ENCODE data around the gene TANC1. TPM values are rescaled to one million over a fixed set of nuclear protein-coding genes. Genes with fewer than 3 reads are reported as not detected.

TANC1 gene
- total and polyA plus RNA-seq, 2 experiments from 2014 or later = 2.8 to 9.5 TPM

DNA sequence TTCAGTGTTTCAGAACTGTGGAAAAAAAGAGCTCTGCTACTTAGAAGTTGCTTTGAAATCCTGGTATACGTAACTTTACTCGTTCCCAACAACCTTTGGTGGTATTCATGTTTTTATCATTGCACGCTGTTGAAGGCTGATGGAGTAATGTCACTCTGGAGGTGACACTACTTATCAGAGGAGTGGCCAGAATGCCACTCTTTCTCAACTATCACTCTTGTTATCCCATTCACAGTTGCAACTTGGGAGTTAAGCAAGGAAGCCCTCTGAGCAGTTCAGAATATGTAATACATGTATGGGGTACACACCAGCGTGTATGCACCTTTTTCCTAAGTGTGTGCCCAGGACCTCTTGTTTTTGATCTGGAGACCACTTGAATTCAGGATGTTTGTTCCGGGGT is 53.6 kb downstream of the TANC1 start:
- DNase-seq (ENCODE audit: low spot score) = no peak
- H3K9me3 Mint-ChIP-seq = no peaks in the 10 kb centered on the region
- ATAC-seq = no peak
- Histone ChIP-seq H3K4me2 (no peak overlapping the region), H3K36me3 (ENCODE audit: insufficient read depth) (no peaks in the 10 kb centered on the region), H3K4me1 (ENCODE audit: insufficient read depth) (peaks cover 7% of the 10 kb centered on the region), H2AFZ (no peak overlapping the region), H3K27ac (ENCODE audit: low read depth) (no peak overlapping the region), H4K20me1 (replicated peaks; ENCODE audit: insufficient read depth) (no peaks in the 10 kb centered on the region; the same call in 1 of the 2 replicates), H3K27me3 (ENCODE audit: insufficient read depth) (no peaks in the 10 kb centered on the region), H3F3A (replicated peaks; ENCODE audit: low read depth) (no peaks in the 10 kb centered on the region), H3K79me2 (replicated peaks; ENCODE audit: insufficient read depth) (no peaks in the 10 kb centered on the region), H3K4me3 (no peak overlapping the region), H3K9me2 (ENCODE audit: insufficient read depth) (no peaks in the 10 kb centered on the region)
- no peak overlapping the region for H3K27ac Mint-ChIP-seq
- H3K4me3 Mint-ChIP-seq = no peak overlapping the region
- TF ChIP-seq, protein P1, sequence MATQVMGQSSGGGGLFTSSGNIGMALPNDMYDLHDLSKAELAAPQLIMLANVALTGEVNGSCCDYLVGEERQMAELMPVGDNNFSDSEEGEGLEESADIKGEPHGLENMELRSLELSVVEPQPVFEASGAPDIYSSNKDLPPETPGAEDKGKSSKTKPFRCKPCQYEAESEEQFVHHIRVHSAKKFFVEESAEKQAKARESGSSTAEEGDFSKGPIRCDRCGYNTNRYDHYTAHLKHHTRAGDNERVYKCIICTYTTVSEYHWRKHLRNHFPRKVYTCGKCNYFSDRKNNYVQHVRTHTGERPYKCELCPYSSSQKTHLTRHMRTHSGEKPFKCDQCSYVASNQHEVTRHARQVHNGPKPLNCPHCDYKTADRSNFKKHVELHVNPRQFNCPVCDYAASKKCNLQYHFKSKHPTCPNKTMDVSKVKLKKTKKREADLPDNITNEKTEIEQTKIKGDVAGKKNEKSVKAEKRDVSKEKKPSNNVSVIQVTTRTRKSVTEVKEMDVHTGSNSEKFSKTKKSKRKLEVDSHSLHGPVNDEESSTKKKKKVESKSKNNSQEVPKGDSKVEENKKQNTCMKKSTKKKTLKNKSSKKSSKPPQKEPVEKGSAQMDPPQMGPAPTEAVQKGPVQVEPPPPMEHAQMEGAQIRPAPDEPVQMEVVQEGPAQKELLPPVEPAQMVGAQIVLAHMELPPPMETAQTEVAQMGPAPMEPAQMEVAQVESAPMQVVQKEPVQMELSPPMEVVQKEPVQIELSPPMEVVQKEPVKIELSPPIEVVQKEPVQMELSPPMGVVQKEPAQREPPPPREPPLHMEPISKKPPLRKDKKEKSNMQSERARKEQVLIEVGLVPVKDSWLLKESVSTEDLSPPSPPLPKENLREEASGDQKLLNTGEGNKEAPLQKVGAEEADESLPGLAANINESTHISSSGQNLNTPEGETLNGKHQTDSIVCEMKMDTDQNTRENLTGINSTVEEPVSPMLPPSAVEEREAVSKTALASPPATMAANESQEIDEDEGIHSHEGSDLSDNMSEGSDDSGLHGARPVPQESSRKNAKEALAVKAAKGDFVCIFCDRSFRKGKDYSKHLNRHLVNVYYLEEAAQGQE (IDR thresholded peaks at IDR 0.05; ENCODE audit: unreplicated experiment) = no peak
- TF ChIP-seq ZNF114 (CRISPR knock-in tag; IDR thresholded peaks at IDR 0.05) = no peak
- TF ChIP-seq JUNB (IDR thresholded peaks at IDR 0.05; ENCODE audit: unreplicated experiment) = no peak
- peaks cover 3% of the 10 kb centered on the region; the same call in 2 of the 3 replicates for H3K4me1 Mint-ChIP-seq
- H3K27me3 Mint-ChIP-seq (ENCODE audit: insufficient read depth, low read depth, poor library complexity) = no peaks in the 10 kb centered on the region
- no peaks in the 10 kb centered on the region for H3K36me3 Mint-ChIP-seq (ENCODE audit: low read depth)

DNA sequence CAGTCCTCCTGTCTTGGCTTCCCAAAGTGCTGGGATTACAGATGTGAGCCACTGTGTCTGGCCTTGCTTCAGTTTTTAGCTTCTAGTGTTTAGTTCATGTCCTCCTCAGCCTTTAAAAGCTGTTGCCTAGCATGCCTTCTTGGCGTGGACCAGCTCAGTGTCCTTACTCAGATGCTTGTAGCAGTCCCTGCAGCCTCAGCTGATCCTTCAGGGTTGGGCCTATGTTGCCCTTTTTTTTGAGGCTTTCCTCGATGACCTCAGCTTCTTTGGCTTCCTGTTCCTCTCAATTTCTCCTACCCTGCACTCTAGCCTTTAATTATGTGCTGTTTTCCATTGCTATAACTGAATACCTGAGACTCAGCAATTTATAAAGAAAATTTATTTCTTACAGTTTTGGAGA is 57.7 kb downstream of the TANC1 start:
- H3K4me3 ChIP-seq = no peak overlapping the region
- no peak overlapping the region for H2AFZ ChIP-seq
- no peak overlapping the region for H3K27ac ChIP-seq (ENCODE audit: low read depth)
- H3K36me3 ChIP-seq (ENCODE audit: insufficient read depth) = no peaks in the 10 kb centered on the region
- H3K79me2 ChIP-seq (replicated peaks; ENCODE audit: insufficient read depth) = no peaks in the 10 kb centered on the region
- no peaks in the 10 kb centered on the region; the same call in 1 of the 2 replicates for H4K20me1 ChIP-seq (replicated peaks; ENCODE audit: insufficient read depth)
- Mint-ChIP-seq H3K27ac (no peak overlapping the region), H3K4me1 (peaks cover 16% of the 10 kb centered on the region), H3K4me3 (no peak overlapping the region), H3K36me3 (ENCODE audit: low read depth) (no peaks in the 10 kb centered on the region), H3K27me3 (ENCODE audit: insufficient read depth, low read depth, poor library complexity) (no peaks in the 10 kb centered on the region), H3K9me3 (no peaks in the 10 kb centered on the region)
- H3F3A ChIP-seq (replicated peaks; ENCODE audit: low read depth) = no peaks in the 10 kb centered on the region
- H3K27me3 ChIP-seq (ENCODE audit: insufficient read depth) = no peaks in the 10 kb centered on the region
- H3K9me2 ChIP-seq (ENCODE audit: insufficient read depth) = peaks cover 4% of the 10 kb centered on the region; the same call in 1 of the 2 replicates
- DNase-seq (ENCODE audit: low spot score) (no peak), ATAC-seq (no peak)
- H3K4me1 ChIP-seq (ENCODE audit: insufficient read depth) = peaks cover 12% of the 10 kb centered on the region
- H3K4me2 ChIP-seq = no peak overlapping the region
- TF ChIP-seq ZNF114 (CRISPR knock-in tag; IDR thresholded peaks at IDR 0.05) = no peak
- TF ChIP-seq, protein P1 (IDR thresholded peaks at IDR 0.05; ENCODE audit: unreplicated experiment) = no peak
- no peak for TF ChIP-seq POLR2AphosphoS5 (IDR thresholded peaks at IDR 0.05; ENCODE audit: low read depth)
- TF ChIP-seq, protein P2, sequence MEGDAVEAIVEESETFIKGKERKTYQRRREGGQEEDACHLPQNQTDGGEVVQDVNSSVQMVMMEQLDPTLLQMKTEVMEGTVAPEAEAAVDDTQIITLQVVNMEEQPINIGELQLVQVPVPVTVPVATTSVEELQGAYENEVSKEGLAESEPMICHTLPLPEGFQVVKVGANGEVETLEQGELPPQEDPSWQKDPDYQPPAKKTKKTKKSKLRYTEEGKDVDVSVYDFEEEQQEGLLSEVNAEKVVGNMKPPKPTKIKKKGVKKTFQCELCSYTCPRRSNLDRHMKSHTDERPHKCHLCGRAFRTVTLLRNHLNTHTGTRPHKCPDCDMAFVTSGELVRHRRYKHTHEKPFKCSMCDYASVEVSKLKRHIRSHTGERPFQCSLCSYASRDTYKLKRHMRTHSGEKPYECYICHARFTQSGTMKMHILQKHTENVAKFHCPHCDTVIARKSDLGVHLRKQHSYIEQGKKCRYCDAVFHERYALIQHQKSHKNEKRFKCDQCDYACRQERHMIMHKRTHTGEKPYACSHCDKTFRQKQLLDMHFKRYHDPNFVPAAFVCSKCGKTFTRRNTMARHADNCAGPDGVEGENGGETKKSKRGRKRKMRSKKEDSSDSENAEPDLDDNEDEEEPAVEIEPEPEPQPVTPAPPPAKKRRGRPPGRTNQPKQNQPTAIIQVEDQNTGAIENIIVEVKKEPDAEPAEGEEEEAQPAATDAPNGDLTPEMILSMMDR (conservative IDR thresholded peaks at IDR 0.05; ENCODE audit: low read depth in 2 of 2) = no peak
- no peak for TF ChIP-seq CREB1 (CRISPR knock-in tag; IDR thresholded peaks at IDR 0.05; ENCODE audit: low read depth)
- TF ChIP-seq STAT1 (IDR thresholded peaks at IDR 0.05; ENCODE audit: unreplicated experiment) = no peak
- TF ChIP-seq, protein P3, sequence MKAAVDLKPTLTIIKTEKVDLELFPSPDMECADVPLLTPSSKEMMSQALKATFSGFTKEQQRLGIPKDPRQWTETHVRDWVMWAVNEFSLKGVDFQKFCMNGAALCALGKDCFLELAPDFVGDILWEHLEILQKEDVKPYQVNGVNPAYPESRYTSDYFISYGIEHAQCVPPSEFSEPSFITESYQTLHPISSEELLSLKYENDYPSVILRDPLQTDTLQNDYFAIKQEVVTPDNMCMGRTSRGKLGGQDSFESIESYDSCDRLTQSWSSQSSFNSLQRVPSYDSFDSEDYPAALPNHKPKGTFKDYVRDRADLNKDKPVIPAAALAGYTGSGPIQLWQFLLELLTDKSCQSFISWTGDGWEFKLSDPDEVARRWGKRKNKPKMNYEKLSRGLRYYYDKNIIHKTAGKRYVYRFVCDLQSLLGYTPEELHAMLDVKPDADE (IDR thresholded peaks at IDR 0.05) = no peak
- TF ChIP-seq JUNB (IDR thresholded peaks at IDR 0.05; ENCODE audit: unreplicated experiment) = no peak
- TF ChIP-seq ZNF331 (CRISPR knock-in tag; IDR thresholded peaks at IDR 0.05; ENCODE audit: low read depth) = no peak
- TF ChIP-seq NANOG (IDR thresholded peaks at IDR 0.05; ENCODE audit: borderline replicate concordance) = no peak
- no peak for TF ChIP-seq EZH2phosphoT487 (IDR thresholded peaks at IDR 0.05; ENCODE audit: unreplicated experiment)
- no peak for TF ChIP-seq EZH2 (IDR thresholded peaks at IDR 0.05; ENCODE audit: low read depth, unreplicated experiment)
